Measurements from ENCODE around the gene KCNAB1. TPM values are rescaled to one million over a fixed set of nuclear protein-coding genes. Genes with fewer than 3 reads are reported as not detected.

The KCNAB1 gene
- total RNA-seq, 1 experiment from 2014 or later = not detected

- CTCF ChIA-PET = no interaction called here
- DNase-seq (ENCODE audit: low read depth, low spot score) (no peak), ATAC-seq (no peak)
- RAD21 ChIA-PET (ENCODE audit: low non-redundant PET in 1 of 2, low total read pairs in 2 of 2, uncharacterized antibody in 2 of 2, unreplicated experiment in 2 of 2) = no interaction called here
- Histone ChIP-seq H3K27ac (ENCODE audit: low read depth, low read length) (no peak overlapping the region), H3K27me3 (ENCODE audit: insufficient read depth, low read length) (no peaks in the 10 kb centered on the region), H3K9me3 (ENCODE audit: control insufficient read depth in 1 of 2, insufficient read depth in 1 of 2, low read depth in 1 of 2, low read length in 2 of 2) (no peaks in the 10 kb centered on the region), H3K9ac (ENCODE audit: low read length) (no peak overlapping the region), H4K20me1 (ENCODE audit: insufficient read depth) (no peaks in the 10 kb centered on the region), H3K9me2 (ENCODE audit: insufficient read depth) (no peaks in the 10 kb centered on the region), H3K4me1 (ENCODE audit: control insufficient read depth in 1 of 2, insufficient read depth in 2 of 2, low read length in 2 of 2) (no peaks in the 10 kb centered on the region), H2AFZ (ENCODE audit: low read depth, low read length, poor library complexity, severe bottlenecking) (no peak overlapping the region), H3K4me3 (replicated peaks in 1 of 2; ENCODE audit: low read depth in 1 of 2, low read length in 2 of 2) (no peak overlapping the region), H3K36me3 (ENCODE audit: control insufficient read depth in 1 of 2, insufficient read depth in 2 of 2, low read length in 2 of 2) (no peaks in the 10 kb centered on the region), H3K79me2 (ENCODE audit: insufficient read depth, low read length) (no peaks in the 10 kb centered on the region), H3K4me2 (ENCODE audit: low read length) (no peak overlapping the region)
- no peak for TF ChIP-seq ELF1 (IDR thresholded peaks at IDR 0.05; ENCODE audit: borderline replicate concordance, low read depth)
- TF ChIP-seq EZH2 (IDR thresholded peaks at IDR 0.05) = no peak
- BruUV-seq (replicated peaks) = no TSS peak
- intact Hi-C loops (cut with micrococcal nuclease) = loop anchor here (10.0 kb wide), 1 partner anchor 689 kb away; no protein-coding TSS in a partner anchor
- POLR2A ChIA-PET = no interaction called here
Observed at GRCh38 chr3:156445117-156446090, 325.0 kb downstream of the KCNAB1 start.

DNA sequence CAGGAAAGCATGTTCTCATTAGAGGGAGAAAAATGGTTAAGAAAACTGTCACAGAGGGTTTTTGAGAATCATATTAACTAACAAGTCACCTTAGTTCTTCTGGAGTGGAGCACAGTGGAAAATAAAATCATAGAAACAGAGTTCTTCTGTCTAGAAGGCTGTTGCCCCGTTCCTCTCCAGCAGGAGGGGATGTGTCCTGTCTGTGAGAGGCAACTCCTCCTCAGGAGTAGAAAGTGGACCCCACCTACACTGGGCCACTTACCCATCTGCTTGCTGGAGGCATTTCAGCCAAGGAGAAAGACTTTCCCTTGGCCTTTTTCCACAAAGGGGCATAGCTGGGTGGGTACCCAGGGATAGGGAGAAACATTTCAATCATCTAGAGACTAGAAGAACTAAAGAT lies 327.9 kb downstream of the KCNAB1 start:
- no peak overlapping the region for H3K4me2 ChIP-seq (ENCODE audit: low read length)
- no peaks in the 10 kb centered on the region for H3K9me2 ChIP-seq (ENCODE audit: insufficient read depth)
- intact Hi-C loops (cut with micrococcal nuclease) = loop anchor here (10.0 kb wide), 1 partner anchor 687 kb away; no protein-coding TSS in a partner anchor
- H3K36me3 ChIP-seq (ENCODE audit: control insufficient read depth in 1 of 2, insufficient read depth in 2 of 2, low read length in 2 of 2) = no peaks in the 10 kb centered on the region
- no peaks in the 10 kb centered on the region for H3K9me3 ChIP-seq (ENCODE audit: control insufficient read depth in 1 of 2, insufficient read depth in 1 of 2, low read depth in 1 of 2, low read length in 2 of 2)
- no peak for TF ChIP-seq EGR1 (IDR thresholded peaks at IDR 0.05; ENCODE audit: low read depth)
- TF ChIP-seq CTCF (IDR thresholded peaks at IDR 0.05 in 2 of 3, conservative IDR thresholded peaks at IDR 0.05 in 1 of 3; ENCODE audit: borderline replicate concordance in 1 of 3, insufficient read depth in 1 of 3, low read depth in 2 of 3, low read length in 2 of 3) = peak; percentile 38 to 65 (median 64); a peak in 5 of 6 replicates
- peak; percentile 55 for TF ChIP-seq RAD21 (IDR thresholded peaks at IDR 0.05; ENCODE audit: low read depth)
- H3K4me1 ChIP-seq (ENCODE audit: control insufficient read depth in 1 of 2, insufficient read depth in 2 of 2, low read length in 2 of 2) = no peaks in the 10 kb centered on the region
- H3K27me3 ChIP-seq (ENCODE audit: insufficient read depth, low read length) = no peaks in the 10 kb centered on the region
- CTCF ChIA-PET = interaction anchor here (0.7 to 3.4 kb wide), 4 partner anchors 32 to 297 kb away, joined by 4 to 32 read pairs (median 12); no protein-coding TSS in a partner anchor
- peak; percentile 46 for DNase-seq (ENCODE audit: low read depth, low spot score)
- POLR2A ChIA-PET = no interaction called here
- H3K4me3 ChIP-seq (replicated peaks in 1 of 2; ENCODE audit: low read depth in 1 of 2, low read length in 2 of 2) = no peak overlapping the region
- no peak overlapping the region for H3K27ac ChIP-seq (ENCODE audit: low read depth, low read length)
- no TSS peak for BruUV-seq (replicated peaks)
- RAD21 ChIA-PET (ENCODE audit: low non-redundant PET in 1 of 2, low total read pairs in 2 of 2, uncharacterized antibody in 2 of 2, unreplicated experiment in 2 of 2) = no interaction called here
- peak; percentile 92 for ATAC-seq
- H3K79me2 ChIP-seq (ENCODE audit: insufficient read depth, low read length) = no peaks in the 10 kb centered on the region
- no peaks in the 10 kb centered on the region for H4K20me1 ChIP-seq (ENCODE audit: insufficient read depth)
- H2AFZ ChIP-seq (ENCODE audit: low read depth, low read length, poor library complexity, severe bottlenecking) = no peak overlapping the region
- H3K9ac ChIP-seq (ENCODE audit: low read length) = no peak overlapping the region

Measured in HCT116 (cell line).